Panc1 (cell line): ENCODE results near the gene TNFRSF14. TPM values are rescaled to one million over a fixed set of nuclear protein-coding genes. Genes with fewer than 3 reads are reported as not detected.

Experiments
- ATAC-seq: fragments of 200-7000 bp; cut with Tn5 transposase; 2 replicates; pipeline ENCODE4 v1.9.1; 2020; ENCODE audit warnings: mild to moderate bottlenecking, moderate library complexity
- BruUV-seq: library from RNA; stranded (reverse); fragments of 400-500 nt; replicated peaks from 2 replicates; lab custom pipeline; 2021; lab: Mats Ljungman, UMichigan
- CTCF ChIA-PET: fragments of 300-600 bp; sonication (Branson Sonifier 250); formaldehyde crosslinking; loops from one replicate; lab custom pipeline; 2022; ENCODE audit warnings: antibody characterized with exemption; lab: Charles Lee
- POLR2A ChIA-PET: fragments of 300-600 bp; sonication (Branson Sonifier 250); formaldehyde crosslinking; loops from one replicate; lab custom pipeline; 2022; ENCODE audit warnings: antibody characterized with exemption; lab: Charles Lee
- DNase-seq: peaks from one replicate; pipeline ENCODE4 v3.0.0-alpha.2; 2010; ENCODE audit warnings: low read depth, low spot score
- H3K27ac ChIP-seq: 2 replicates; pipeline ENCODE4 v1.5.1; 2011; ENCODE audit warnings: mild to moderate bottlenecking, low read length, inconsistent platforms
- H3K27me3 ChIP-seq: fragments of 200-500 bp; sonication (Bioruptor generic); 2 replicates; pipeline ENCODE4 v1.6.0; 2014; ENCODE audit warnings: low read length, inconsistent platforms; ENCODE audit not compliant: control insufficient read depth, insufficient read depth
- H3K36me3 ChIP-seq: fragments of 200-500 bp; sonication (Bioruptor generic); 2 replicates; pipeline ENCODE4 v1.5.1; 2014; ENCODE audit warnings: inconsistent platforms, mild to moderate bottlenecking, low read length, moderate library complexity; ENCODE audit not compliant: control insufficient read depth, insufficient read depth
- H3K4me1 ChIP-seq: 2 replicates; pipeline ENCODE4 v1.5.1; 2011; ENCODE audit warnings: inconsistent platforms, mild to moderate bottlenecking, low read length, moderate library complexity; ENCODE audit not compliant: control insufficient read depth, insufficient read depth
- H3K4me3 ChIP-seq, 2 experiments: 2 replicates each; pipeline ENCODE4 v1.5.1; 2011 to 2012; ENCODE audit warnings: low read depth in 2 of 2, low read length in 2 of 2, mild to moderate bottlenecking in 2 of 2, inconsistent platforms in 1 of 2, moderate library complexity in 1 of 2
- H3K9me3 ChIP-seq: fragments of 200-500 bp; sonication (Bioruptor generic); 2 replicates; pipeline ENCODE4 v1.5.1; 2014; ENCODE audit warnings: low read depth, mild to moderate bottlenecking, inconsistent platforms, low read length, moderate library complexity; ENCODE audit not compliant: control insufficient read depth, insufficient read depth
- CTCF ChIP-seq: fragments of 450-650 bp; IDR thresholded peaks from 2 replicates; pipeline ENCODE4 v1.5.1; 2017; ENCODE audit warnings: mild to moderate bottlenecking
- POLR2AphosphoS5 ChIP-seq: IDR thresholded peaks from 2 replicates; pipeline ENCODE4 v1.6.1; 2012; ENCODE audit warnings: mild to moderate bottlenecking, low read depth, low read length, moderate library complexity
- SIN3A ChIP-seq: IDR thresholded peaks from 2 replicates; pipeline ENCODE4 v1.6.1; 2012; ENCODE audit warnings: low read depth, mild to moderate bottlenecking, low read length, moderate library complexity, borderline replicate concordance; ENCODE audit not compliant: insufficient read depth
- TCF7L2 ChIP-seq: IDR thresholded peaks from 2 replicates; pipeline ENCODE4 v1.6.1; 2011; ENCODE audit warnings: mild to moderate bottlenecking, low read depth, low read length, inconsistent platforms
- in situ Hi-C: cut with HindIII; loops from 2 replicates; pipeline ENCODE4 v1.10.0; 2016; ENCODE audit warnings: low sequenced_read_pairs, low pct_unique_long_range_greater_than_20kb
- intact Hi-C: fragments of 100-400 bp; cut with micrococcal nuclease; formaldehyde crosslinking; loops from one replicate; pipeline ENCODE4 v1.10.0; 2022; ENCODE audit not compliant: unreplicated experiment
- total RNA-seq: library from RNA; stranded (reverse); gene quantifications from one replicate; pipeline ENCODE4 v1.2.1, GENCODE V29; 2021; ENCODE audit not compliant: unreplicated experiment
- TF ChIP-seq, protein P1 (sequence below), 2 experiments: IDR thresholded peaks; 2 replicates each; pipeline ENCODE4 v1.6.1; 2011 to 2012; ENCODE audit warnings: low read depth in 2 of 2, control low read depth in 1 of 2, low read length in 1 of 2, mild to moderate bottlenecking in 1 of 2, moderate library complexity in 1 of 2; ENCODE audit not compliant: insufficient read depth in 1 of 2

TNFRSF14 gene
- total RNA-seq, 1 experiment from 2014 or later, result 20.1 TPM

DNA sequence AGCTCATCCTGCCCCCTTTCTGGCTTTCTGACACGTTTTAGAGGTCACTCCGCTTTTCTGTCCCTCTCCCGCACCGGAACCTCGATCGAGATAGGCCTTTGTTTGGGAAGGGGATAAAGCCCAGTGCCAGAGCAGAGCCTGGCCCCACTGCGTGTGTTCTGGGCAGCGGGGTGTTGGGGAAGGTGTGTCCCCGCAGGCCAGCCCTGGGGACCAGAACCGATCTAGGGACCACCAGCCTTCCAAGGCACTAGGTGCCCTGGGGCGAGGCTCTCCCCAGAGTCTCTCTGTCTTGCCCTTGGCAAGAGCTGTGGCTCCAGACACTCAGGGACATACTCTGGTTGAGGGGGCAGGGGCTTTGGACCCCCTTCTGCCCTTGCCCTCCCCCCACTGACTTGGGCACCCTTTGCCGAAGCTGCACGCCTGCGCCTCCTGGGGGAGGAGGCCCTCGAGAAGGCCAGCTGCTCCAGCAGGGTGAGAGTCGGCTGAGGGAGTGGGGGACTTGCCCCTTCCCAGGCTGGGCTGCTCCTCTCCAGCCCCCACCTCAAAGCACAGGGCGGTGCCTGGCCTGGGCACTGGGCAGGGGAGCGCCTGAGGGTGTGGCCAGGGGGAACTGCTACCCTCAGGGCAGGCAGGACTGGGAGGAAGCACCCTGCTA, 46.8 kb downstream of the TNFRSF14 start:
- TF ChIP-seq, protein P1, sequence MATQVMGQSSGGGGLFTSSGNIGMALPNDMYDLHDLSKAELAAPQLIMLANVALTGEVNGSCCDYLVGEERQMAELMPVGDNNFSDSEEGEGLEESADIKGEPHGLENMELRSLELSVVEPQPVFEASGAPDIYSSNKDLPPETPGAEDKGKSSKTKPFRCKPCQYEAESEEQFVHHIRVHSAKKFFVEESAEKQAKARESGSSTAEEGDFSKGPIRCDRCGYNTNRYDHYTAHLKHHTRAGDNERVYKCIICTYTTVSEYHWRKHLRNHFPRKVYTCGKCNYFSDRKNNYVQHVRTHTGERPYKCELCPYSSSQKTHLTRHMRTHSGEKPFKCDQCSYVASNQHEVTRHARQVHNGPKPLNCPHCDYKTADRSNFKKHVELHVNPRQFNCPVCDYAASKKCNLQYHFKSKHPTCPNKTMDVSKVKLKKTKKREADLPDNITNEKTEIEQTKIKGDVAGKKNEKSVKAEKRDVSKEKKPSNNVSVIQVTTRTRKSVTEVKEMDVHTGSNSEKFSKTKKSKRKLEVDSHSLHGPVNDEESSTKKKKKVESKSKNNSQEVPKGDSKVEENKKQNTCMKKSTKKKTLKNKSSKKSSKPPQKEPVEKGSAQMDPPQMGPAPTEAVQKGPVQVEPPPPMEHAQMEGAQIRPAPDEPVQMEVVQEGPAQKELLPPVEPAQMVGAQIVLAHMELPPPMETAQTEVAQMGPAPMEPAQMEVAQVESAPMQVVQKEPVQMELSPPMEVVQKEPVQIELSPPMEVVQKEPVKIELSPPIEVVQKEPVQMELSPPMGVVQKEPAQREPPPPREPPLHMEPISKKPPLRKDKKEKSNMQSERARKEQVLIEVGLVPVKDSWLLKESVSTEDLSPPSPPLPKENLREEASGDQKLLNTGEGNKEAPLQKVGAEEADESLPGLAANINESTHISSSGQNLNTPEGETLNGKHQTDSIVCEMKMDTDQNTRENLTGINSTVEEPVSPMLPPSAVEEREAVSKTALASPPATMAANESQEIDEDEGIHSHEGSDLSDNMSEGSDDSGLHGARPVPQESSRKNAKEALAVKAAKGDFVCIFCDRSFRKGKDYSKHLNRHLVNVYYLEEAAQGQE (IDR thresholded peaks at IDR 0.05; ENCODE audit: insufficient read depth in 1 of 2, low read depth in 2 of 2, low read length in 1 of 2), result no peak
- TF ChIP-seq POLR2AphosphoS5 (no peak), SIN3A (no peak), TCF7L2 (no peak), CTCF (no peak)
- Histone ChIP-seq H3K9me3 (no peaks in the 10 kb centered on the region), H3K4me3 (no peak overlapping the region), H3K36me3 (no peaks in the 10 kb centered on the region), H3K4me1 (no peaks in the 10 kb centered on the region), H3K27ac (no peak overlapping the region), H3K27me3 (no peaks in the 10 kb centered on the region)
- intact Hi-C loops, result no loop called here
- ATAC-seq, result no peak
- no TSS peak for BruUV-seq
- in situ Hi-C loops, result no loop called here
- ChIA-PET CTCF (no interaction called here), POLR2A (no interaction called here)
- no peak for DNase-seq

- Histone ChIP-seq H3K27ac (no peak overlapping the region), H3K4me3 (no peak overlapping the region), H3K4me1 (no peaks in the 10 kb centered on the region), H3K36me3 (no peaks in the 10 kb centered on the region), H3K27me3 (no peaks in the 10 kb centered on the region), H3K9me3 (no peaks in the 10 kb centered on the region)
- ATAC-seq, result no peak
- BruUV-seq, result no TSS peak
- intact Hi-C loops (no loop called here), in situ Hi-C loops (no loop called here)
- TF ChIP-seq SIN3A, result no peak
- TF ChIP-seq, protein P1 (IDR thresholded peaks at IDR 0.05; ENCODE audit: insufficient read depth in 1 of 2, low read depth in 2 of 2, low read length in 1 of 2), result no peak
- TF ChIP-seq CTCF, result no peak
- no peak for TF ChIP-seq TCF7L2
- TF ChIP-seq POLR2AphosphoS5, result no peak
- ChIA-PET CTCF (no interaction called here), POLR2A (no interaction called here)
- DNase-seq, result no peak
Observed at GRCh38 chr1:2603521-2604155, 47.5 kb downstream of the TNFRSF14 start.
